ENCODE measurements around the gene SETBP1. TPM values are rescaled to one million over a fixed set of nuclear protein-coding genes. Genes with fewer than 3 reads are reported as not detected.

The SETBP1 gene
- polyA plus RNA-seq, 1 donor, result 14.8 TPM

GRCh38 chr18:44815108-44815507 is 134.4 kb downstream of the SETBP1 start:
- DNase-seq (ENCODE audit: low read depth), result no peak

- no peak for DNase-seq (ENCODE audit: low read depth)
Measured at GRCh38 chr18:44816050-44816449, 135.4 kb downstream of the SETBP1 start.

GRCh38 chr18:44816477-44816876 is 135.8 kb downstream of the SETBP1 start:
- no peak for DNase-seq (ENCODE audit: low read depth)

- DNase-seq (ENCODE audit: low read depth), result no peak
Measured at GRCh38 chr18:44817831-44818473, 137.3 kb downstream of the SETBP1 start.

- no peak for DNase-seq (ENCODE audit: low read depth)
Measured at GRCh38 chr18:44818668-44819403, 138.1 kb downstream of the SETBP1 start.

GRCh38 chr18:44819944-44820510 is 139.3 kb downstream of the SETBP1 start:
- DNase-seq (ENCODE audit: low read depth), result no peak

GRCh38 chr18:44821924-44822323 is 141.2 kb downstream of the SETBP1 start:
- no peak for DNase-seq (ENCODE audit: low read depth)

- DNase-seq (ENCODE audit: low read depth), result no peak
Measured at GRCh38 chr18:44823286-44823685, 142.6 kb downstream of the SETBP1 start.

- DNase-seq (ENCODE audit: low read depth), result no peak
Measured at GRCh38 chr18:44823782-44824181, 143.1 kb downstream of the SETBP1 start.

GRCh38 chr18:44824884-44825283 is 144.2 kb downstream of the SETBP1 start:
- no peak for DNase-seq (ENCODE audit: low read depth)

GRCh38 chr18:44826418-44827259 is 146.0 kb downstream of the SETBP1 start:
- peak; percentile 96 for DNase-seq (ENCODE audit: low read depth)

GRCh38 chr18:44828080-44828479 is 147.4 kb downstream of the SETBP1 start:
- no peak for DNase-seq (ENCODE audit: low read depth)

- DNase-seq (ENCODE audit: low read depth), result peak; percentile 36
Measured at GRCh38 chr18:44830581-44830980, 149.9 kb downstream of the SETBP1 start.

- DNase-seq (ENCODE audit: low read depth), result no peak
Measured at GRCh38 chr18:44833786-44834185, 153.1 kb downstream of the SETBP1 start.

GRCh38 chr18:44834867-44835469 is 154.3 kb downstream of the SETBP1 start:
- no peak for DNase-seq (ENCODE audit: low read depth)

- no peak for DNase-seq (ENCODE audit: low read depth)
Measured at GRCh38 chr18:44835703-44836102, 155.0 kb downstream of the SETBP1 start.

GRCh38 chr18:44836263-44836662 is 155.6 kb downstream of the SETBP1 start:
- no peak for DNase-seq (ENCODE audit: low read depth)

- no peak for DNase-seq (ENCODE audit: low read depth)
Measured at GRCh38 chr18:44837482-44838180, 156.9 kb downstream of the SETBP1 start.

GRCh38 chr18:44838971-44839666 is 158.4 kb downstream of the SETBP1 start:
- no peak for DNase-seq (ENCODE audit: low read depth)

- DNase-seq (ENCODE audit: low read depth), result no peak
Measured at GRCh38 chr18:44840058-44840790, 159.5 kb downstream of the SETBP1 start.

Measured in forelimb muscle (tissue), 1 donor.